BLaER1 (cell line): Measurements from ENCODE around the gene REXO5.

Experiments used
- H3K27ac ChIP-seq: shearing (Covaris generic); formaldehyde crosslinking; 2 replicates; pipeline ENCODE4 v1.8.1; 2022
- H3K27me3 ChIP-seq: shearing (Covaris generic); formaldehyde crosslinking; 2 replicates; pipeline ENCODE4 v1.8.1; 2022
- H3K36me3 ChIP-seq: shearing (Covaris generic); formaldehyde crosslinking; 2 replicates; pipeline ENCODE4 v1.8.1; 2022
- H3K4me1 ChIP-seq: shearing (Covaris generic); formaldehyde crosslinking; 2 replicates; pipeline ENCODE4 v1.8.1; 2022
- H3K4me2 ChIP-seq: shearing (Covaris generic); formaldehyde crosslinking; 2 replicates; pipeline ENCODE4 v1.8.1; 2022
- H3K4me3 ChIP-seq: shearing (Covaris generic); formaldehyde crosslinking; 2 replicates; pipeline ENCODE4 v1.8.1; 2022
- H3K9ac ChIP-seq: shearing (Covaris generic); formaldehyde crosslinking; 2 replicates; pipeline ENCODE4 v1.8.1; 2022
- H3K9me3 ChIP-seq: shearing (Covaris generic); formaldehyde crosslinking; 2 replicates; pipeline ENCODE4 v1.8.1; 2022
- H4K20me1 ChIP-seq: shearing (Covaris generic); formaldehyde crosslinking; 2 replicates; pipeline ENCODE4 v1.8.1; 2022
- Cebpa-rat ChIP-seq: shearing (Covaris generic); IDR thresholded peaks from 2 replicates; pipeline ENCODE4 v1.8.1; 2022

Gene REXO5

DNA sequence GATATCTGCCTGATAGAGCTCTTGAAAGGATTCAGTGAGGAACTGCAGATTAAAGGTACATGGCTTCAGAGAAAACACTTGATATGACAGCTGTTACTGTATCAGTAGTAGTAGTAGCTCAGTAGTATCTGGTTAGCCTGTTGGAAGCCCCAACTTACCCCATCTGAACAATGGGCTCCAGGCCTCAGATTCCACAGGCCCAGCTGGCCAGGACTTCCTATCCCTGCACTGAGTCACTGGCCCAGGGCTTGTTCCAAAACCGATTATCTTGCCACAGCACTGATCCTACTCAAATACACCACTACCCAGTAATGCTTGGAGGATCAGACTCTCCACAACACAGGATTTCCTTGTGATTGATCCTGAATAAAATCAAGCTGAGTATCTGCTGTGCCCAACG, 61.3 kb downstream of the REXO5 start:
- H3K9ac ChIP-seq, result no peak overlapping the region
- H3K9me3 ChIP-seq, result no peaks in the 10 kb centered on the region
- TF ChIP-seq Cebpa-rat, result no peak
- H4K20me1 ChIP-seq, result peaks cover 35% of the 10 kb centered on the region; the same call in 1 of the 2 replicates
- no peak overlapping the region for H3K27ac ChIP-seq
- peaks cover 15% of the 10 kb centered on the region for H3K36me3 ChIP-seq
- H3K4me1 ChIP-seq, result peaks cover 7% of the 10 kb centered on the region
- H3K4me3 ChIP-seq, result no peak overlapping the region
- H3K27me3 ChIP-seq, result no peaks in the 10 kb centered on the region
- no peak overlapping the region for H3K4me2 ChIP-seq

GRCh38 chr16:20868890-20869289, 62.6 kb downstream of the REXO5 start:
- no peak overlapping the region for H3K4me3 ChIP-seq
- H3K4me1 ChIP-seq, result peaks cover 13% of the 10 kb centered on the region
- H3K9me3 ChIP-seq, result no peaks in the 10 kb centered on the region
- 0 out of 2 replicates have a peak, but pooled peaks cover 7% of the 10 kb centered on the region for H3K36me3 ChIP-seq
- no peak overlapping the region for H3K9ac ChIP-seq
- no peaks in the 10 kb centered on the region for H3K27me3 ChIP-seq
- no peak overlapping the region for H3K4me2 ChIP-seq
- H3K27ac ChIP-seq, result no peak overlapping the region
- TF ChIP-seq Cebpa-rat, result no peak
- peaks cover 37% of the 10 kb centered on the region; the same call in 1 of the 2 replicates for H4K20me1 ChIP-seq

DNA sequence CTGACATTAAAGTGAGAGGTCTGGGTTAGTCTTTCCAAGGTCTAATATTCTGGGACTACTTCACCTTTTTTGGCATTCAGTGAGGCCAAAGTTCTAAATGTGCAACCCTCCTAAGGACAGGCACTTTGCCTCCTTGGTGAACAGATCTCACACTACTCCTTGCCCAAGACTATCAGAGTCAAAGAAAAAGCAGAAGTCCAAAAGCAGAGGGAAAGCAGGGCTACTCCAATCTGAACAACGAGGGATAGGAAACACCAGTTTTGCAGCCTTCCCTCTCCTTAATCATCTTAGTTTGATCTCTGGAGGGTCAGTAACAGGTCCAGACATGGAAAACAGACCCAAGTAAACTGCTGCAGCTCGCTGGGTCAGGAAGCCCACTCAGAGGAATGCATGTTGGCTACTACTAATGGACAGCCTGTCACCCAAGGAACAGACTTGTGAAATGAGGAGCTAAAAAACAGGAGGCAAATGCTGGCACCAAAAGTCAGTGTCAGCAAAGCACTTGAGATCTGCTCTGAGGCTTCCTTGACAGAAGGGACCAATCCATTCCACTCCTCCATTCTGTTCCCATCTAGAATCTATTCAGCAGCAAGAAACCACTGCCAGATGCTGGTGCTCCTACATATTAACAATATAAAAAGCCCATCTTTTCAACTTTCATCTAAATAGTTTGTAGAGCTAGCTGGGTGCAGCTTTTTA, 63.9 kb downstream of the REXO5 start:
- peaks cover 20% of the 10 kb centered on the region for H3K4me1 ChIP-seq
- H4K20me1 ChIP-seq, result peaks cover 41% of the 10 kb centered on the region; the same call in 1 of the 2 replicates
- 0 out of 2 replicates have a peak, but pooled peaks cover 7% of the 10 kb centered on the region for H3K36me3 ChIP-seq
- TF ChIP-seq Cebpa-rat, result no peak
- H3K27me3 ChIP-seq, result no peaks in the 10 kb centered on the region
- H3K9ac ChIP-seq, result no peak overlapping the region
- H3K4me2 ChIP-seq, result no peak overlapping the region
- H3K4me3 ChIP-seq, result no peak overlapping the region
- no peaks in the 10 kb centered on the region for H3K9me3 ChIP-seq
- H3K27ac ChIP-seq, result no peak overlapping the region

DNA sequence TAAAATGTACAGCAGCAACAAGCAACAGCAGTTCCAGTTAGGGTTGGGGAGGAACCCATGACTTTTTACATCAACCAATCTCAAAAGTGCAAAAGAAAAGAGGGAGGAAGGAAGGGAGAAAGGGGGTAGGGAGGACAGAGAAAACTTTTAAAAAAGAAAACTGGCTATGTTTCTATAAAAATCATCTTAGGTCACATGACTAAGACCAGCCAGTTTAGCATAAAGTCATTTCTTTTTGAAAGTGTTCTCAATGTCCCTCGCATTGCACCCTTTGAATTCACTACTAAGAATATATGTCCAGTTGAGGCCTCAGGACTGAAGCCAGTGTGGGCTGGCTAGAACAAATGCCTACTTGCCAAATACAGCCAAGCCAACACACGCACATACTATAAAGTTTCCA, 64.9 kb downstream of the REXO5 start:
- Histone ChIP-seq H3K4me2 (no peak overlapping the region), H3K27me3 (no peaks in the 10 kb centered on the region), H3K27ac (no peak overlapping the region), H3K9me3 (no peaks in the 10 kb centered on the region), H4K20me1 (peaks cover 41% of the 10 kb centered on the region; the same call in 1 of the 2 replicates), H3K4me1 (peaks cover 20% of the 10 kb centered on the region), H3K4me3 (no peak overlapping the region), H3K36me3 (0 out of 2 replicates have a peak, but pooled peaks cover 3% of the 10 kb centered on the region), H3K9ac (no peak overlapping the region)
- TF ChIP-seq Cebpa-rat, result no peak

DNA sequence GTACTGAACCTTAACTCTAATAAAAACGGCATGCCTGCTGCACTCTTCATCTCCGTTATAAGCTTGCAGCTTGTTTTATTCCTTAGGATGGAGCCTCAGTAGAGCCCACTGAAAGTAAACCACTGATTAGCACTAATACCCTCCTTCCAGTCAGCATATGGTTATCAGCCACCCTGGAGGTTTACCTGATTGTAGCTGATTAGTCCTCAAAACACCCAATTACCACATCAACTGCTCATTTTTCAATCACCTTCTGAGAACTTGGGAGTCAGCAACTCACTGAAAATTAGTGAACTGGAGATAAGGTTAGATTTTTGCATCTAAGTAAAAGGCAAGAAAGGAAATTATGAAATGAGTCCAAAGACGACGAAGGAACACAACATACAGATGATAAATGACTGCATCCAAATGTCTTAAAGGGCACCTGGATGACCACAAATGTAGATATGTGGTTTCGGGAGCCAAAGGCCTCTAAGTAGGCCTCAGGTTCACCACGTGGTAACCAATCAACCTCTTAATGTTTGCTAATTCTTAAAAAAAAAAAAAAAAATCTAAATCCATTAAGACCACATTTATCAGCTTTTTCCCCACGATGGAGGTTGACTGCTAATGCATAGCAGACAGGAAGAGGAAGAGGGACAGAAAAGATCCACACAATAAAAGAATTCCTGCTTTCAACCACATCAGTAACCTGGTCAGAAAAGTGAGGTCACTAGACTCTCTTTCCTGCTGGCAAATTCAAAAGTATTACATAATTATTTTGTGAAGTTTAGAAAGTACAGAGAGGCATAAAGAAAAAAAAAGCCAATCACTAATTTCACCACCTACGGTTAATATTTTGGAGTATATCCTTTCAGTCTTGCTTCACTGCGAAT, 65.9 kb downstream of the REXO5 start:
- peak overlapping the region; percentile 25 for H3K4me2 ChIP-seq
- no peaks in the 10 kb centered on the region for H3K9me3 ChIP-seq
- H3K36me3 ChIP-seq, result 0 out of 2 replicates have a peak, but pooled peaks cover 4% of the 10 kb centered on the region
- H4K20me1 ChIP-seq, result peaks cover 36% of the 10 kb centered on the region; the same call in 1 of the 2 replicates
- H3K27ac ChIP-seq, result no peak overlapping the region
- H3K4me3 ChIP-seq, result no peak overlapping the region
- no peak overlapping the region for H3K9ac ChIP-seq
- no peak for TF ChIP-seq Cebpa-rat
- no peaks in the 10 kb centered on the region for H3K27me3 ChIP-seq
- H3K4me1 ChIP-seq, result peaks cover 20% of the 10 kb centered on the region

DNA sequence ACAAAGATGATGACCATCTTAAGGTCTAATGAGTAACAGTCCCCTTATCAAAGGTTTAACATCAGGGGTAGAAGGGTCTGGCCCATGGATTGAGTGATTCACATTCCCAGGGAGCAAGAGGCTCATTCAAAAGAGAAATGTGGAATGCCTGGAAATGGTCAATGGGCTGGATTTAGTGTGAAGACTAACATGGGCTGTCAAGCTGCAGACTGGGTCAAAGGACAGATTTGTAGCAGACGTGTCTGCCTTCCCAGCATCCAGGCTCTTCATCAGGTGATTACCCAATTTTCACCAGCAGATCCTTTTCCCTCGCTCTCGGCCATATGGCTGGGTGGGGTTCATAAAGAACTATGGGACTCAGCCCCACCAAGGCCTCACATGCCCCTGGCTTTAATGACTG, 67.0 kb downstream of the REXO5 start:
- no peaks in the 10 kb centered on the region for H3K9me3 ChIP-seq
- H3K4me1 ChIP-seq, result peaks cover 20% of the 10 kb centered on the region
- no peak overlapping the region for H3K9ac ChIP-seq
- H3K27me3 ChIP-seq, result no peaks in the 10 kb centered on the region
- H3K4me3 ChIP-seq, result no peak overlapping the region
- no peak for TF ChIP-seq Cebpa-rat
- peaks cover 33% of the 10 kb centered on the region; the same call in 1 of the 2 replicates for H4K20me1 ChIP-seq
- no peak overlapping the region for H3K4me2 ChIP-seq
- no peak overlapping the region for H3K27ac ChIP-seq
- H3K36me3 ChIP-seq, result peaks cover 4% of the 10 kb centered on the region; the same call in 1 of the 2 replicates

DNA sequence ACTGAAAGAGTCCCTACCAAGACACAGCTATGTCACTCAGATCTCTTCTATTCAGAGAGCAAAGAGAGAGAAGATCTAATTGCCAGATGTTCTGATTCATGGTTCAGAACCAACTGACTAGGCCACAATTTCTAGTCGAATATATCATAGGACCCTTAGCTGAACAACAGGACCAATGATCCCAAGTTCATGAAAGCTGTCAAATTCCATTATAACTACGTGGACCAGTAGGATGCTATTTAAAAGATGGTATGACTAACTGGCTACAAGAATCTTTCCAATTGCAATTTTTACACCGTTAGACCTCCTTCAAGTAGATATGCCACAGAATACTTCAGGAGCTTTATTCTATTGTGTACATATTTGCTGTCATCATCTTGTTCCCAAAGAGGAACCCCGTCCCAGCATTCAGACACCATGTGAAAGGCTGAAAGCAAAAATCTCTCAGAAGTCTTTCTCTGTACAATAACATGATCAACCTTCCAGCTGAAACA, 67.8 kb downstream of the REXO5 start:
- Histone ChIP-seq H4K20me1 (peaks cover 31% of the 10 kb centered on the region; the same call in 1 of the 2 replicates), H3K36me3 (peaks cover 4% of the 10 kb centered on the region; the same call in 1 of the 2 replicates), H3K4me3 (no peak overlapping the region), H3K4me2 (no peak overlapping the region), H3K9ac (no peak overlapping the region), H3K27me3 (no peaks in the 10 kb centered on the region), H3K9me3 (no peaks in the 10 kb centered on the region), H3K27ac (no peak overlapping the region), H3K4me1 (peaks cover 26% of the 10 kb centered on the region)
- no peak for TF ChIP-seq Cebpa-rat

DNA sequence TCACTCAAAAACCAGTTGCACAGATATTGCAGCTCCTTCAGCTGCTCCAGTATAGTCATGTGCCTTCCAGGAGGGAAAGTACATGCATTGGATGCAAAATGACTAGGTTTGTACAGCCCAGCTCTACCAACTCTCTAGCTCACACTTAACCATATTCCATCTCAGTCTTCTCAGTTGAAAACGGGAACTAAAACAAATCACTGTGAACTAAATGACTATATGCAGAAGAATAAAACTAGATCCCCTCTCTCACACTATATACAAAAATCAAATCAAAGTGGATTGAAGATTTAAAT, 69.0 kb downstream of the REXO5 start:
- Histone ChIP-seq H3K4me2 (no peak overlapping the region), H3K4me1 (peaks cover 37% of the 10 kb centered on the region)

GRCh38 chr16:20878682-20879147, 72.4 kb downstream of the REXO5 start:
- H3K4me2 ChIP-seq, result no peak overlapping the region
- H3K4me1 ChIP-seq, result peaks cover 24% of the 10 kb centered on the region
- H3K27ac ChIP-seq, result no peak overlapping the region

More for the DNA sequence above, 69.0 kb downstream of the REXO5 start:
- Histone ChIP-seq H3K36me3 (peaks cover 4% of the 10 kb centered on the region; the same call in 1 of the 2 replicates), H3K27ac (no peak overlapping the region), H4K20me1 (peaks cover 25% of the 10 kb centered on the region; the same call in 1 of the 2 replicates), H3K27me3 (no peaks in the 10 kb centered on the region), H3K9me3 (no peaks in the 10 kb centered on the region), H3K4me3 (no peak overlapping the region), H3K9ac (no peak overlapping the region)
- TF ChIP-seq Cebpa-rat, result no peak

More at GRCh38 chr16:20878682-20879147, 72.4 kb downstream of the REXO5 start:
- no peaks in the 10 kb centered on the region for H3K27me3 ChIP-seq
- H4K20me1 ChIP-seq, result peaks cover 24% of the 10 kb centered on the region; the same call in 1 of the 2 replicates
- peaks cover 4% of the 10 kb centered on the region for H3K36me3 ChIP-seq
- TF ChIP-seq Cebpa-rat, result no peak
- no peak overlapping the region for H3K9ac ChIP-seq
- no peak overlapping the region for H3K4me3 ChIP-seq
- no peaks in the 10 kb centered on the region for H3K9me3 ChIP-seq
